ENCODE data around the gene LRRC7. TPM values are rescaled to one million over a fixed set of nuclear protein-coding genes. Genes with fewer than 3 reads are reported as not detected.

The LRRC7 gene
- polyA plus RNA-seq, 1 donor from 2014 or later = 141 TPM

DNA sequence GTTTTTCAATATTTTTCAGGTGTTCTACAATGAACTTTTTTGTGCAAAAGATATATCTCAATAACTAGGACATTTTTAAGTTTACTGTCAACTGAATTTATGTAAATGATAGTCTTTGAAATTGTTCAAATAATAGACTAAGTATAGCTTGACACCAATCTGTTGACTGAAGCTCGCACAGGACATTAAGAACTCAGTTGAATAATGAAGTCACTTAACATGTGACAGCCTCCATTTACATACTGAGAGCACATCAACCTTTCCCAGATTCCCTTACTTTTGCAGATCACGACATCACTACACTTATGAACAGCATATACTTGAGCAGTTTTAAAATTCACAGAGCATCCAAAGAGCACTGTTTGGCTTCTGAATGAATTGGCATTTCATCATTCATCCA is 268.2 kb downstream of the LRRC7 start:
- H3K9me2 ChIP-seq (ENCODE audit: insufficient read depth, low read length) = no peaks in the 10 kb centered on the region
- no peaks in the 10 kb centered on the region for H3K79me2 ChIP-seq (replicated peaks; ENCODE audit: insufficient read depth, low read length)
- no peaks in the 10 kb centered on the region for H3K27me3 ChIP-seq (ENCODE audit: insufficient read depth, low read depth, low read length)
- H4K20me1 ChIP-seq (ENCODE audit: insufficient read depth) = no peaks in the 10 kb centered on the region
- H3K9me3 ChIP-seq (ENCODE audit: low read length) = no peaks in the 10 kb centered on the region
- no peaks in the 10 kb centered on the region for H3K36me3 ChIP-seq (ENCODE audit: insufficient read depth, low read length)
- peak overlapping the region; percentile 59 for H3K4me2 ChIP-seq (ENCODE audit: low read length)
- no peak overlapping the region for H2AFZ ChIP-seq (ENCODE audit: low read depth, low read length)
- peak overlapping the region; percentile 11 for H3K4me3 ChIP-seq (ENCODE audit: low read length)
- H3K27ac ChIP-seq (ENCODE audit: low read length) = peak overlapping the region; percentile 79
- H3F3A ChIP-seq (ENCODE audit: insufficient read depth, low read length, poor library complexity, severe bottlenecking) = peaks cover 5% of the 10 kb centered on the region
- TF ChIP-seq TAF1 (IDR thresholded peaks at IDR 0.05; ENCODE audit: low read depth) = no peak
- TF ChIP-seq EZH2 (IDR thresholded peaks at IDR 0.05; ENCODE audit: borderline replicate concordance, insufficient read depth, low read length, poor library complexity, severe bottlenecking) = no peak
- TF ChIP-seq EP300 (conservative IDR thresholded peaks at IDR 0.05; ENCODE audit: poor library complexity, severe bottlenecking) = peak; percentile 89
- TF ChIP-seq POLR2AphosphoS5 (IDR thresholded peaks at IDR 0.05) = peak; percentile 76
- no peak overlapping the region for H3K9ac ChIP-seq (ENCODE audit: low read length)

DNA sequence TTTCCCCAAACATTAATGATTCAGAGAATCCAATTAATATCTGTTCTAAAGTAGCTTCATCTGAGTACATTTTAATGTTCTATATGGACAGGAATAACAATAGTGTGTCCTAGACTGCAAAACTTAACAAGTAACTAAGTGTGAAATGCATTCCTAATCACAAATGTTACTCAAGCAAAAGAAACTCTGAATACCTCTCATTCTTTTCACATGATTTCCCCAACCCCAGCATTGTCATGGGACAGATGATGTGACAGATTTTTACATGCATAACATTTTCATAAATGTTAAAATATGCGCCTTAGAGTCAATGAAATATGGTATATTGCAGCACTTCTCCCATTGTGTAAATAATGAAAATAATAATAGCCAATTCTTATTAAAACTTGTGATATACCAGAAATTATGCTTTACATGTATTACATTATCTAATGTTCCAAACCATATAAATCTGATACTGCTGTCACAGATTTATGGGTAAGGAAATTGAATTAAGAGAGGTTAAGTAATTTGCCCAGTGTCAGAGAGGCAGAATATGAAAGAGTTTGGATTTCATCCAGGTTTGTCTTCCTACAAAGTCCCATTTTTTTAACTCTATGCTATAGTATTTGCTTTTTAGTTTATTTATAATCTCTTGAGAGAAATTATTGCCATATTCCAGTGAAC is 269.4 kb downstream of the LRRC7 start:
- Histone ChIP-seq H3K4me2 (ENCODE audit: low read length) (peak overlapping the region; percentile 59), H3K36me3 (ENCODE audit: insufficient read depth, low read length) (no peaks in the 10 kb centered on the region), H3K27me3 (ENCODE audit: insufficient read depth, low read depth, low read length) (no peaks in the 10 kb centered on the region), H3K9me2 (ENCODE audit: insufficient read depth, low read length) (no peaks in the 10 kb centered on the region), H2AFZ (ENCODE audit: low read depth, low read length) (no peak overlapping the region), H4K20me1 (ENCODE audit: insufficient read depth) (no peaks in the 10 kb centered on the region), H3K4me3 (ENCODE audit: low read length) (peak overlapping the region; percentile 11), H3K9ac (ENCODE audit: low read length) (no peak overlapping the region), H3K27ac (ENCODE audit: low read length) (peak overlapping the region; percentile 79), H3F3A (ENCODE audit: insufficient read depth, low read length, poor library complexity, severe bottlenecking) (peaks cover 5% of the 10 kb centered on the region), H3K79me2 (replicated peaks; ENCODE audit: insufficient read depth, low read length) (no peaks in the 10 kb centered on the region), H3K9me3 (ENCODE audit: low read length) (no peaks in the 10 kb centered on the region)
- TF ChIP-seq MXI1 (conservative IDR thresholded peaks at IDR 0.05; ENCODE audit: poor library complexity, severe bottlenecking) (no peak), EP300 (conservative IDR thresholded peaks at IDR 0.05; ENCODE audit: poor library complexity, severe bottlenecking) (peak; percentile 43), RAD21 (conservative IDR thresholded peaks at IDR 0.05) (no peak), POLR2AphosphoS5 (IDR thresholded peaks at IDR 0.05) (peak; percentile 22), TAF1 (IDR thresholded peaks at IDR 0.05; ENCODE audit: low read depth) (no peak)
- TF ChIP-seq, protein P1, sequence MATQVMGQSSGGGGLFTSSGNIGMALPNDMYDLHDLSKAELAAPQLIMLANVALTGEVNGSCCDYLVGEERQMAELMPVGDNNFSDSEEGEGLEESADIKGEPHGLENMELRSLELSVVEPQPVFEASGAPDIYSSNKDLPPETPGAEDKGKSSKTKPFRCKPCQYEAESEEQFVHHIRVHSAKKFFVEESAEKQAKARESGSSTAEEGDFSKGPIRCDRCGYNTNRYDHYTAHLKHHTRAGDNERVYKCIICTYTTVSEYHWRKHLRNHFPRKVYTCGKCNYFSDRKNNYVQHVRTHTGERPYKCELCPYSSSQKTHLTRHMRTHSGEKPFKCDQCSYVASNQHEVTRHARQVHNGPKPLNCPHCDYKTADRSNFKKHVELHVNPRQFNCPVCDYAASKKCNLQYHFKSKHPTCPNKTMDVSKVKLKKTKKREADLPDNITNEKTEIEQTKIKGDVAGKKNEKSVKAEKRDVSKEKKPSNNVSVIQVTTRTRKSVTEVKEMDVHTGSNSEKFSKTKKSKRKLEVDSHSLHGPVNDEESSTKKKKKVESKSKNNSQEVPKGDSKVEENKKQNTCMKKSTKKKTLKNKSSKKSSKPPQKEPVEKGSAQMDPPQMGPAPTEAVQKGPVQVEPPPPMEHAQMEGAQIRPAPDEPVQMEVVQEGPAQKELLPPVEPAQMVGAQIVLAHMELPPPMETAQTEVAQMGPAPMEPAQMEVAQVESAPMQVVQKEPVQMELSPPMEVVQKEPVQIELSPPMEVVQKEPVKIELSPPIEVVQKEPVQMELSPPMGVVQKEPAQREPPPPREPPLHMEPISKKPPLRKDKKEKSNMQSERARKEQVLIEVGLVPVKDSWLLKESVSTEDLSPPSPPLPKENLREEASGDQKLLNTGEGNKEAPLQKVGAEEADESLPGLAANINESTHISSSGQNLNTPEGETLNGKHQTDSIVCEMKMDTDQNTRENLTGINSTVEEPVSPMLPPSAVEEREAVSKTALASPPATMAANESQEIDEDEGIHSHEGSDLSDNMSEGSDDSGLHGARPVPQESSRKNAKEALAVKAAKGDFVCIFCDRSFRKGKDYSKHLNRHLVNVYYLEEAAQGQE (IDR thresholded peaks at IDR 0.05; ENCODE audit: borderline replicate concordance) = no peak
- TF ChIP-seq, protein P2, sequence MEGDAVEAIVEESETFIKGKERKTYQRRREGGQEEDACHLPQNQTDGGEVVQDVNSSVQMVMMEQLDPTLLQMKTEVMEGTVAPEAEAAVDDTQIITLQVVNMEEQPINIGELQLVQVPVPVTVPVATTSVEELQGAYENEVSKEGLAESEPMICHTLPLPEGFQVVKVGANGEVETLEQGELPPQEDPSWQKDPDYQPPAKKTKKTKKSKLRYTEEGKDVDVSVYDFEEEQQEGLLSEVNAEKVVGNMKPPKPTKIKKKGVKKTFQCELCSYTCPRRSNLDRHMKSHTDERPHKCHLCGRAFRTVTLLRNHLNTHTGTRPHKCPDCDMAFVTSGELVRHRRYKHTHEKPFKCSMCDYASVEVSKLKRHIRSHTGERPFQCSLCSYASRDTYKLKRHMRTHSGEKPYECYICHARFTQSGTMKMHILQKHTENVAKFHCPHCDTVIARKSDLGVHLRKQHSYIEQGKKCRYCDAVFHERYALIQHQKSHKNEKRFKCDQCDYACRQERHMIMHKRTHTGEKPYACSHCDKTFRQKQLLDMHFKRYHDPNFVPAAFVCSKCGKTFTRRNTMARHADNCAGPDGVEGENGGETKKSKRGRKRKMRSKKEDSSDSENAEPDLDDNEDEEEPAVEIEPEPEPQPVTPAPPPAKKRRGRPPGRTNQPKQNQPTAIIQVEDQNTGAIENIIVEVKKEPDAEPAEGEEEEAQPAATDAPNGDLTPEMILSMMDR (IDR thresholded peaks at IDR 0.05; ENCODE audit: poor library complexity, severe bottlenecking) = no peak

All from neural cell (in vitro differentiated cells).